ENCODE results near the gene DOK7.

GRCh38 chr4:3484057-3484973, 21.2 kb downstream of the DOK7 start:
- TF ChIP-seq CTCF (conservative IDR thresholded peaks at IDR 0.05; ENCODE audit: low read depth, low read length) (no peak), EZH2 (IDR thresholded peaks at IDR 0.05; ENCODE audit: borderline replicate concordance, low read depth, low read length, poor library complexity, severe bottlenecking) (no peak)

All from A673 (cell line).